ENCODE measurements around the gene GTF2I. TPM values are rescaled to one million over a fixed set of nuclear protein-coding genes. Genes with fewer than 3 reads are reported as not detected.
A peak's percentile ranks its signal among the peaks of the same experiment; 100 is the strongest.
"Not testable (repeated sequence)": the region's sequence is repeated elsewhere in the genome, so short reads cannot be mapped to it uniquely, and the experiment has no call there.

The GTF2I gene
- total and polyA plus RNA-seq, 3 experiments from 2014 or later, result 71.3 to 176 (median 176) TPM

- H3K27me3 ChIP-seq (ENCODE audit: insufficient read depth, low read length, poor library complexity, severe bottlenecking); H3K36me3 ChIP-seq (ENCODE audit: insufficient read depth, low read length); H3K27me3 Mint-ChIP-seq; H3K9me3 ChIP-seq (ENCODE audit: low read length); H3K9me3 Mint-ChIP-seq; POLR2A ChIA-PET; DNase-seq: not testable (repeated sequence)
- Mint-ChIP-seq H3K27ac (peak overlapping the region; percentile 81 to 97 (median 94)), H3K4me3 (peak overlapping the region; percentile 80 to 88 (median 84)), H3K36me3 (peaks cover 0 to 14% (median 2%) of the 10 kb centered on the region in 3 donors), H3K4me1 (peaks cover 47 to 70% (median 67%) of the 10 kb centered on the region in 3 donors)
- H3K4me3 ChIP-seq (ENCODE audit: low read length), result peak overlapping the region; percentile 41
- H3K4me1 ChIP-seq (ENCODE audit: insufficient read depth, low read length), result peaks cover 40% of the 10 kb centered on the region
- peak overlapping the region; percentile 18 for H3K27ac ChIP-seq (ENCODE audit: low read depth, low read length)
- CTCF ChIA-PET, result interaction anchor here (1.3 to 1.8 kb wide), 3 partner anchors 11 to 14 kb away, joined by 3 to 4 read pairs (median 3); no protein-coding TSS in a partner anchor
Measured at GRCh38 chr7:74660202-74660601, 2.7 kb downstream of the GTF2I start.

GRCh38 chr7:74661836-74662794, 4.6 kb downstream of the GTF2I start:
- peaks cover 0 to 25% (median 6%) of the 10 kb centered on the region in 3 donors for H3K36me3 Mint-ChIP-seq
- peaks cover 29% of the 10 kb centered on the region for H3K4me1 ChIP-seq (ENCODE audit: insufficient read depth, low read length)
- not testable (repeated sequence) for H3K27me3 ChIP-seq (ENCODE audit: insufficient read depth, low read length, poor library complexity, severe bottlenecking); H3K9me3 ChIP-seq (ENCODE audit: low read length); H3K4me3 ChIP-seq (ENCODE audit: low read length); H3K9me3 Mint-ChIP-seq; H3K27ac ChIP-seq (ENCODE audit: low read depth, low read length); H3K36me3 ChIP-seq (ENCODE audit: insufficient read depth, low read length); H3K27me3 Mint-ChIP-seq; DNase-seq
- H3K4me3 Mint-ChIP-seq, result peak overlapping the region in 4 of 7 donors; percentile 7 to 83 (median 36)
- H3K27ac Mint-ChIP-seq, result peak overlapping the region in 6 of 8 donors; percentile 17 to 95 (median 63)
- H3K4me1 Mint-ChIP-seq, result peaks cover 49 to 71% (median 67%) of the 10 kb centered on the region in 3 donors
- CTCF ChIA-PET, result interaction anchor here (0.6 to 1.8 kb wide), 2 partner anchors 9 to 63 kb away, joined by 3 to 4 read pairs; no protein-coding TSS in a partner anchor
- POLR2A ChIA-PET, result interaction anchor here (0.5 to 0.6 kb wide), 2 partner anchors 9 to 1096 kb away, joined by 3 to 4 read pairs; no protein-coding TSS in a partner anchor

DNA sequence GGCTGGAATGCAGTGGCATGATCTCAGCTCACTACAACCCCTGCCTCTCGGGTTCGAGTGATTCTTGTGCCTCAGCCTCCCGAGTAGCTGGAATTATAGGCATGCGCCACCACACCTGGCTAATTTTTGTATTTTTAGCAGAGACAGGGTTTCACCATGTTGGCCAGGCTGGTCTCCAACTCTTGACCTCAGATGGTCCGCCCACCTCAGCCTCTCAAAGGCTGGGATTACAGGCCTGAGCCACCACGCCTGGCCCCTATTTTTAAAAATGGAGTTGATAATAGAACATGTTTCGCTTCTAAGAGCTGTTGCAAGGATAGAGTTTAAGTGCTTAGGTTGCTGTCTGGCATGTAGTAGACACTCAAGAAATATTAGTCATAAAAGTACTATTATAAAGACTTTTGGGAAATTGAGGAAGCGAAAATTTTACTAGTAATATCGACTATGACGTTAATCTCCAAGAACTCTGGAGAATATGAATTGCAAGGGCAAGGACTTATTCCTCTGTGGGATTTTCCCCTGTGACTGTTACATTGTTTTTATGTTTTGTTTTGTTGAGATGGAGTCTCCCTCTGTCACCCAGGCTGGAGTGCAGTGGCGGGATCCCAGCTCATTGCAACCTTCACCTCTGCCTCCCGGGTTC, 7.9 kb downstream of the GTF2I start:
- H3K4me1 Mint-ChIP-seq, result peaks cover 44 to 81% (median 66%) of the 10 kb centered on the region in 3 donors
- no peaks in the 10 kb centered on the region for H3K27me3 Mint-ChIP-seq
- H3K27me3 ChIP-seq (ENCODE audit: insufficient read depth, low read length, poor library complexity, severe bottlenecking), result no peaks in the 10 kb centered on the region
- DNase-seq, result no peak
- no peaks in the 10 kb centered on the region for H3K9me3 ChIP-seq (ENCODE audit: low read length)
- H3K27ac ChIP-seq (ENCODE audit: low read depth, low read length), result no peak overlapping the region
- no peaks in the 10 kb centered on the region for H3K9me3 Mint-ChIP-seq
- ChIA-PET POLR2A (no interaction called here), CTCF (no interaction called here)
- no peak overlapping the region for H3K4me3 ChIP-seq (ENCODE audit: low read length)
- H3K4me3 Mint-ChIP-seq, result no peak overlapping the region
- peaks cover 0 to 34% (median 6%) of the 10 kb centered on the region in 3 donors for H3K36me3 Mint-ChIP-seq
- H3K27ac Mint-ChIP-seq, result peak overlapping the region in 1 of 8 donors; percentile 17
- H3K36me3 ChIP-seq (ENCODE audit: insufficient read depth, low read length), result no peaks in the 10 kb centered on the region
- peaks cover 10% of the 10 kb centered on the region for H3K4me1 ChIP-seq (ENCODE audit: insufficient read depth, low read length)

GRCh38 chr7:74667013-74667412, 9.5 kb downstream of the GTF2I start:
- CTCF ChIA-PET; H3K9me3 ChIP-seq (ENCODE audit: low read length); H3K9me3 Mint-ChIP-seq; H3K4me3 ChIP-seq (ENCODE audit: low read length); H3K27me3 Mint-ChIP-seq; H3K27me3 ChIP-seq (ENCODE audit: insufficient read depth, low read length, poor library complexity, severe bottlenecking); H3K27ac ChIP-seq (ENCODE audit: low read depth, low read length); H3K4me1 ChIP-seq (ENCODE audit: insufficient read depth, low read length); DNase-seq; H3K36me3 ChIP-seq (ENCODE audit: insufficient read depth, low read length); H3K4me3 Mint-ChIP-seq: not testable (repeated sequence)
- Mint-ChIP-seq H3K4me1 (peaks cover 39 to 77% (median 62%) of the 10 kb centered on the region in 3 donors), H3K36me3 (peaks cover 0 to 33% (median 6%) of the 10 kb centered on the region in 3 donors), H3K27ac (peak overlapping the region in 5 of 8 donors; percentile 34 to 91 (median 61))
- POLR2A ChIA-PET, result interaction anchor here (0.7 kb wide), 1 partner anchor 1728 kb away, joined by 5 read pairs; no protein-coding TSS in a partner anchor

DNA sequence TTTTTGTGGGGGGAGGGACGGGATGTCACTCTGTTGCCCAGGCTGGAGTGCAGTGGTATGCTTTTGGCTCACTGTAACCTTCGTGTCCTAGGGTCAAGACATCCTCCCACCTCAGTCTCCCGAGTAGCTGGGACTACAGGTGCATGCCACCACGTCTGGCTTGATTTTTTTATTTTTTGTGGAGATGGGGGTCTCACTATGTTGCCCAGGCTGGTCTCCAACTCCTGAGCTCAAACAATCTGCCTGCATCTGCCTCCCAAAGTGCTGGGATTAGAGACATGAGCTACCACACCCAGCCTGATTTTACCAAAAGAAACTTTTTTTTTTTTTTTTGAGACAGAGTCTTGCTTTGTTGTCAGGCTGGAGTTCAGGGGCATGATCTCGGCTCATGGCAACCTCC, 10.0 kb downstream of the GTF2I start:
- H3K4me1 ChIP-seq (ENCODE audit: insufficient read depth, low read length); H3K4me3 Mint-ChIP-seq; H3K27me3 ChIP-seq (ENCODE audit: insufficient read depth, low read length, poor library complexity, severe bottlenecking); DNase-seq; H3K27me3 Mint-ChIP-seq; CTCF ChIA-PET; H3K9me3 Mint-ChIP-seq; H3K36me3 ChIP-seq (ENCODE audit: insufficient read depth, low read length); H3K27ac ChIP-seq (ENCODE audit: low read depth, low read length); H3K4me3 ChIP-seq (ENCODE audit: low read length); H3K9me3 ChIP-seq (ENCODE audit: low read length): not testable (repeated sequence)
- POLR2A ChIA-PET, result interaction anchor here (0.7 kb wide), 1 partner anchor 1728 kb away, joined by 5 read pairs; no protein-coding TSS in a partner anchor
- Mint-ChIP-seq H3K27ac (peak overlapping the region in 7 of 8 donors; percentile 34 to 91 (median 53)), H3K36me3 (peaks cover 0 to 33% (median 6%) of the 10 kb centered on the region in 3 donors), H3K4me1 (peaks cover 39 to 79% (median 58%) of the 10 kb centered on the region in 3 donors)

GRCh38 chr7:74671602-74672001, 14.1 kb downstream of the GTF2I start:
- peak overlapping the region in 6 of 8 donors; percentile 5 to 83 (median 34) for H3K27ac Mint-ChIP-seq
- H3K27ac ChIP-seq (ENCODE audit: low read depth, low read length), result no peak overlapping the region
- H3K27me3 ChIP-seq (ENCODE audit: insufficient read depth, low read length, poor library complexity, severe bottlenecking), result no peaks in the 10 kb centered on the region
- ChIA-PET CTCF (interaction anchor here (1.6 kb wide), 1 partner anchor 14 kb away, joined by 6 read pairs; the partner anchor contains the start of gene GTF2I), POLR2A (interaction anchor here (0.8 kb wide), 1 partner anchor 22 kb away, joined by 4 read pairs; no protein-coding TSS in a partner anchor)
- no peak overlapping the region for H3K4me3 Mint-ChIP-seq
- DNase-seq, result no peak
- peaks cover 7% of the 10 kb centered on the region for H3K4me1 ChIP-seq (ENCODE audit: insufficient read depth, low read length)
- no peaks in the 10 kb centered on the region for H3K36me3 ChIP-seq (ENCODE audit: insufficient read depth, low read length)
- H3K27me3 Mint-ChIP-seq, result no peaks in the 10 kb centered on the region
- H3K9me3 ChIP-seq (ENCODE audit: low read length), result no peaks in the 10 kb centered on the region
- H3K36me3 Mint-ChIP-seq, result peaks cover 0 to 30% (median 0%) of the 10 kb centered on the region in 3 donors
- no peak overlapping the region for H3K4me3 ChIP-seq (ENCODE audit: low read length)
- peaks cover 39 to 74% (median 55%) of the 10 kb centered on the region in 3 donors for H3K4me1 Mint-ChIP-seq
- H3K9me3 Mint-ChIP-seq, result no peaks in the 10 kb centered on the region

DNA sequence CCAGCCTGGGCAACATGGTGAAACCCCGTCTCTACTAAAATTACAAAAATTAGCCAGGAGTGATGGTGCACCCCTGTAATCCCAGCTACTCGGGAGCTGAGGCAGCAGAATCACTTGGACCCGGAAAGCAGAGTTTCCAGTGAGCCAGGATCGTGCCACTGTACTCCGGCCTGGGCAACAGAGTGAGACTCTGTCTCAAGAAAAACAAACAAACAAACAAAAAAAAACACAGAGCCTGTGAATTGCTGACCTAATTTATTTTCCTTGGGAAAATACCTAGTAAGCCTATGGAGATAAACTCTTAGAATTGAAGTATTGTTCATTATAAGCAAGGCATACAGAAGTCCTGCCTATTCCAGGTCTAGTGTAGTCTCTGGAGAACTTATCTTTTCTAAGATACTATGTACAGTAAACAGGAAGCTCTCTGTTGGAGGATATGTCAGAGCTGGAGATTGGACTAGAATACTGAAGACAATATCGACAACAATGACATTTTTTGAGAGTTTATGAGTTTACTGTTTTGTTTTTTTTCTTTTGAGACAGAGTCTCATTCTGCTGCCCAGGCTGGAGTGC, 14.9 kb downstream of the GTF2I start:
- H3K27me3 Mint-ChIP-seq, result no peaks in the 10 kb centered on the region
- H3K4me3 ChIP-seq (ENCODE audit: low read length), result no peak overlapping the region
- peaks cover 37 to 76% (median 57%) of the 10 kb centered on the region in 3 donors for H3K4me1 Mint-ChIP-seq
- no peak overlapping the region for H3K4me3 Mint-ChIP-seq
- H3K27me3 ChIP-seq (ENCODE audit: insufficient read depth, low read length, poor library complexity, severe bottlenecking), result no peaks in the 10 kb centered on the region
- no peaks in the 10 kb centered on the region for H3K36me3 ChIP-seq (ENCODE audit: insufficient read depth, low read length)
- no peaks in the 10 kb centered on the region for H3K9me3 ChIP-seq (ENCODE audit: low read length)
- CTCF ChIA-PET, result no interaction called here
- H3K36me3 Mint-ChIP-seq, result peaks cover 0 to 26% (median 0%) of the 10 kb centered on the region in 3 donors
- no peak overlapping the region for H3K27ac ChIP-seq (ENCODE audit: low read depth, low read length)
- peaks cover 7% of the 10 kb centered on the region for H3K4me1 ChIP-seq (ENCODE audit: insufficient read depth, low read length)
- no peaks in the 10 kb centered on the region for H3K9me3 Mint-ChIP-seq
- POLR2A ChIA-PET, result no interaction called here
- no peak for DNase-seq
- peak overlapping the region in 4 of 8 donors; percentile 6 to 83 (median 14) for H3K27ac Mint-ChIP-seq

All from CD8-positive, alpha-beta memory T cell (primary cell).